Measurements from ENCODE around the gene LGALS3.

LGALS3 gene

DNA sequence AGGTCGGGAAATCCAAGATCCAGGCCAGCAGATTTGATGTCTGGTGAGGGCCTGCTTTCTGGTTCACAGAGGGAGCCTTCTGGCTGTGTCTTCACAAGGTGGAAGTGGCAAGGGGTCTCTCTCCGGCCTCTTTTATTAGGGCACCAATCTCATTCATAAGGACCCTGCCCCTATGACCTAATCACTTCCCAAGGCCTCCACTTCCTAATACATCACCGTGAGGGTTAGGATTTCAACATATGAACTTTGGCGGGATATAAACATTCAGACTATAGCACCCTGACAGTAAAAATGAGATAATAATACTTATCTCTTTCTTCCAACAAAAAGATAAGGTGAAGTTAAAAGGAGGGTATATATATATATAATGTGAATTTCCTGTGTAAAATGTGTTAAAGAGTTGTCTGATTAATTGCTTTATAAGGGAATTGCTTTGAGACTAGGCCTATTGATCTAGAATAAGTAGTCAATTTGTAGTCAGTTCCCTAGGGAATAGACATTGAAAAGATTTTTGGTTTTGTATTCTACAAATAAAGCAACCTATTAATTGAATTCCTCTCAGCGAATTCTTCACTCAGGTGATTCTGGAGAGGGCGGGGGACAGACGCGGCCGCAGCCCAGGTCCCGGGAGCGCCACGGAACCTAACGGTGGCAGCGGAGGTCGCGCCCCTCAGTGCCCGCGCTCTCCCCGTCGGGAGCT lies 516 bp upstream of the LGALS3 start:
- no peak for DNase-seq
- intact Hi-C loops (cut with DNase I), result no loop called here

DNA sequence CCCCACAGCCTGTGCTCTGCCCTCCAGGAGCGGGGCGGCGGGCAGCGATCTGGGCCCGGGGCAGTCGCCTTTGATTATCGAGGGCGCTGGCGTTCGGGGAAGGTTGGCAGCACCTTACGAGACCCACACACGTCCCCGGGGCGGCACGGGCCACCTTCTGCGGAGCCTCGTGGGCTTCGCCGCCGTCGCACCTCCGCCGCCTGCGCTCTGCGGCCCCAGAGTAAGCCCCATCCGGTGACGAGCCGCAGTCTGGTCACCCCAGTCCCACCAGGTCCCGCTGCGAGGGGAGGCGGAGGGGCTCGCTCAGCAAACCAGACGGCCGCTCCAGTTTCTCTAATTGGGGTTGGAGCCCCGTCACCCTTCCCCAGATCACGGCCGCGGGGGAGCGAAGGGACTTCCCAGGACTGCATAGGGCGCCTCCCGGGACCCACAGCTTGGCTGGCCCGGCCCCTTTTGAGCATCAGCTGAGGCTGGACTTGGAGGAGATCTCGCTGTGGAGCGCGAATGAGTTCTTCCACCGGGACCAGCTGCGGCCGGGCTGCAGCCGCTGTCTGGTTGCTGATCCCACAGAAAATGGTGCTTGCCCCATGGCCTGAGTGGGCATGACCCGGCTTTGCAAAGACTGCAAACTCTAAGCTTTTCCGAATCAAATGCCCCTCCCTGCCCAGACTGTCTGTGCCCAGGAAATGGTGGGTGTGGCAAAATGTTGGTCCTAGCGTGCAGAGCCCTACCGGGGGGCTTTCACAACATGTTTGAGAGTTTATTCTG lies 560 bp downstream of the LGALS3 start:
- intact Hi-C loops (cut with DNase I), result no loop called here
- peak in 5 of 10 donors; percentile 21 to 88 (median 75) for DNase-seq

DNA sequence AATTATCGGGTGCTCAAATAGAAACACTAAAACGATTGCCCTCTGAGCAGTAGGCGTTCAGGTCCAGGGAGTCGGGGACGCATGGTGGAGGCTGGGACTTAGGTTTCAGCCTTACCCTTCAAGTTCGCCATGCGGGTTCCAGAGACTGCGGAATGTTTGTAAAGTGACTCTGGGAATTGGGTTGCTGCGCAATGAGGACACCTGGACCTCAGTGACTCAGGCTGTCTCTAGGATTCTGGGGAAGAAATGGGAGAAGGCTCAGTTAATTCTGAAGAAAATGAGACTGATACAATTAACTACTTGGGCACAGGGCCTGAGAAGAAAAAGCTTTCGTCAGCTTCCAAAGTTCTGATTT lies 1.1 kb downstream of the LGALS3 start:
- DNase-seq, result no peak
- intact Hi-C loops (cut with DNase I), result no loop called here

DNA sequence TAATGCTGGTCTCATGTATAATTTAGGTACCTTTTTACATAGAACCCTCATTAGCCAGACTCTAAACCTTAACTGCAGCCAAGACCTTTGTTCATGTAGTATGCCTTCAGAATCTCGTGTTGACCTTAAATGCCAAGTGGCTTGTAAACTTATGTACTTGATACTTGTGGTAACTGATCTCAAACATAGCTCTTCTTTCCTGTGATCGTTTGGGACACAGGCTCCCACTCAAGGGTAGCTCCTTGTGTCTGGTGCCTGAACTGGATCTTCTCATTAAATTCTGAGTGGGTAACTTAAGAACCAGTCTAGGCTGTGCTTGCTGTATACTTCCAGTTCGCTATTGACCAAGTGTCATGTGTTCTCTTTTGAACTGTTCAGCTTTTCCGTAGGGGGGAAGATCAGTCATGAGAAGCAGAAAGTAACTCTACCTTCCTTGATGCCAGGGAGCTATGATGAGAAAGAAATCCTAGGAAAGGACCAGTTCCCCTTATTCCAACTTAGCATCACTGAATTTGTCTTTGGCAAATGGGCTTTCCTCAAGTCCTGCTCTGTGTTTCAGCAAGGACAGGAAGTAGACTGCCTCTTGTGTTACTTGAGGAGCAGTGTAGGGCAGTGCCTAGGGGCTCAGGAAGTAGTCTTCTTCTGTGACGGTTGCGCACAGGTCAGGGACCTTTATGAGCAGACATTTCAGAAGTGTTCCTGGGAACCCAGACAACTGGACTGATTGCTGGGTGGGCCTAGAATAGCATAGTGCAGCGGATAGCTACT lies 2.5 kb downstream of the LGALS3 start:
- DNase-seq, result no peak
- intact Hi-C loops (cut with DNase I), result no loop called here

DNA sequence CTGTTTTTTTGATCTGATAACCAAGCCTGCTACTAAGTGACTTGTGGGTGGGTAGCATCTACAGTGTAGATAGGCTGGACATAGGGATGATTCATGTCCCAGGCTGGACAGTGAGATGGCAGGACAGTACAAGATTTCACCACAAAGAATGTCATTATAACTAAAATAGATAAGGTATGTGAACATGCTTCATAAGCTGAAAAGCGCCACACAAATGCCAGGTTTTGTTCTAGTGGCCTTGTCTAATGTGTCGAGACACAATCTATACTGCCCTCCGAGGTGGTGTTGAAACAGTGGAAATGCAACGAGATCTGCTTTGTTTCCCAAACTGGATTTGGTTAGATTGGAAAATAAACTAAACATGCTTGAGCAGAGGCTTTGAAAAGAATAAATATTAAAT lies 4.4 kb downstream of the LGALS3 start:
- no peak for DNase-seq
- intact Hi-C loops (cut with DNase I), result no loop called here

DNA sequence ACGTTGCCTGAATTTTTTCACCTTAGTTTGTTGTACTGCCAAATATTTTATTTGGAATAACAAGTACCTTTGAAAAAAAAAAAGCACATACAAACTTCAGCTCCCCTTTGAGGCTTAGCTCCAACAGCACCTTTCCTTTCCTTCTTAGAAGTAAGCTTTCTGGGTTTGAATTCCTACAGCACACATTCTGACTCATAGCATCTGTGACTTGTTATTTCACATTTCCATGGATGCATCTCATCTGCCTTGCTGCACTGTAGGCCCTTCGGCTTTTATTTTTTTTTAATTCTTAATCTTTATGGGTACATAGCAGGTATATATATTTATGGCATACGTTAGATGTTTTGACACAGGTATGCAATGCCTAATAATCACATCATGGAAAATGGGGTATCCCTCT lies 7.2 kb downstream of the LGALS3 start:
- intact Hi-C loops (cut with DNase I), result no loop called here
- no peak for DNase-seq

DNA sequence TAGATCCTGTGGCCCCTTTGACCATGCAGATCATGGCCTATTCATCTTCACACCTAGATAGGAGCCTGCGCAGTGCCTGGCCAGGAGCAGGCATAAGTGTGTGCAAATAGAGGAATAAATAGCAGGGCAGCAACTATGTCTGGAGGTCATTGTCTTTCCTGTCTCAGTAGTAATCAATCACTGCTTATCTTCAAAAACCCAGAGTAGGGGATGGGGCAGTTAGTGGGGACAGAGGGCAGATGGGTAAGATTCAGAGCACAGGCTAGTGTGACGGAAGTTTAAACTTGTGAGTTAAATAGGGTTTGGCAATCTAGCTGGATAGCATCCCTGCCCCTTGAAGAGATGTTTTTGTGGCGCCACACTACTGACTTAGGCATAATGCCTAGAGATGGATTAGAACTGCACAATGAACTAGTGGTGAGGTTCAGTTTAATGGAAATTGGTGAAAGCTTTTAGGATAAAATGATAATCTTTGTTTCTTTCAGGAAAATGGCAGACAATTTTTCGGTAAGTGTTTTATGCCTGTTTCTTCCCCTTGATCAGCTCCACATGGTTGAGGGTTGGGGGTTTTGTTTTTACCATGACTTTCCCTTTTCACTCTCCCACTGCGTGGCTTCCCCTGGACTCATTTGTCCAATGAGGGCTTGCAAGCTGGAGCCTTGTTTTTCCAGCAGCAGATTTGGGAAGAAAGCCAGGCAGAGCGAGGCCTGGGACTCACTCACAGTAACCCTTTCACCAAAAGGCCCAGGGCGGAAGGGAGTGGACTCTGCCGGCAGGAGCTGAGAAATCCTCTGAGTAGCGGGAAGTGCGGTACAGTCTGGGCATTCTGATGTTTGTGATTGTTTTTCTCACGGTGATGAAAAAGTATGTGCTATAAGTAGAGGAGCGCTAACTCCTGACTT lies 8.1 kb downstream of the LGALS3 start:
- peak; percentile 41 to 92 (median 60) for DNase-seq
- intact Hi-C loops (cut with DNase I), result no loop called here

DNA sequence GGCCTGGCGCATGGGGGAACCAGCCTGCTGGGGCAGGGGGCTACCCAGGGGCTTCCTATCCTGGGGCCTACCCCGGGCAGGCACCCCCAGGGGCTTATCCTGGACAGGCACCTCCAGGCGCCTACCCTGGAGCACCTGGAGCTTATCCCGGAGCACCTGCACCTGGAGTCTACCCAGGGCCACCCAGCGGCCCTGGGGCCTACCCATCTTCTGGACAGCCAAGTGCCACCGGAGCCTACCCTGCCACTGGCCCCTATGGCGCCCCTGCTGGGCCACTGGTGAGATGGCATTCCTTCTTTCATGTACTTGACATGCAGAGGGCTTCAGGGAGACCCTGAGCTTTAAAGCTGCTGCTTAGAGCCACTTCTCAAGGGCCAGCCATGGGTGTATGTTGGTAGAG lies 9.0 kb downstream of the LGALS3 start:
- intact Hi-C loops (cut with DNase I), result no loop called here
- DNase-seq, result no peak

DNA sequence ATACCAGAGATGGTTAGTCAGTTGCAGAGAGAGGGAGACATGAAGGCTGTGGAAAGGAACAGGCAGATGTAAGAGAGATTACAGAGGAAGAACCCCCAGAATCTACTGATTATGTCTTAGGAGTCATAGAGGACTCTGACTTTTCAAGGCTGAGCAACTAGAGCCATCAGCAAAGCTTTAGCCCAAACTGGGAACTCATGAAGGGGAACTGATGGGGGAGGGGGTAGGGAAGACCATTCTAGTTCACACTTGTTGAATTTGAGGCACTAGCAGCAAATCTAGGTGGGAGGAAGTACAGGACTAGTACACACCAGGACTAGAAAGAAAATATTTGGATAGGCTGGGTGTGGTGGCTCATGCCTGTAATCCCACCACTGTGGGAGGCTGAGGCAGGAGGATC lies 10.1 kb downstream of the LGALS3 start:
- intact Hi-C loops (cut with DNase I), result no loop called here

DNA sequence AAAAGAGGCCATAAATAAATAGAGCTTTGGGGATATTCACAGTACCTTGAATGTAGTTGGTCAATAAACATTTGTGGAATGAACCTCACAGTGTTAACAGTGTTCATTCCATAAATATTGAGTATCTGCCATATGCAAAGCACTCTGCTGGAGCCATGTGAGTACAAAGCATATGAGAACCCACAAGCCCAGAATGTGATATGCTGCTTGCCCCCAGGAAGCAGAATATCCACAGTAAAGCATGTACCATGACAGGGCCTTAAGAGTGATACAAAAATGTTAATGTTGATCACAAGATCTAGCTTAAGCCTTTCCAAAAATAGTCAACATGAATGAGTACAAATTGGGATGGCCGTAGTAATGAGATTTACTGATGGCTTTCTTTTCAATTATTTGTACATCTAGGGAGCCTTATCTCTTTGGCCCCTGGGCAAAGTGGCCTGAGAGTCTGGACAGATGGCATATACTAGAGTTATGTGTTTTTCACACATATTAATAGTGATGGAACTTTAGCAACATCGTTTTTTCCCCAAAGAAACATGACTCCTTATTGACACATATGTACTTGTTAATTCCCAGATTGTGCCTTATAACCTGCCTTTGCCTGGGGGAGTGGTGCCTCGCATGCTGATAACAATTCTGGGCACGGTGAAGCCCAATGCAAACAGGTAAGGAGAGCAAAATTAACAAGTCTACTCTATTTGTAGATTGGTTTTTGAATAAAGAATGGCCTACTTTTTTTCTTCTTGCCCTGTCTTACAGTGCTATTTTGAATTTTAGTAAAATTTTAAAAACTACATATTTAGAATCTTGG lies 10.9 kb downstream of the LGALS3 start:
- intact Hi-C loops (cut with DNase I), result no loop called here
- DNase-seq, result no peak

More for the DNA sequence above, 10.1 kb downstream of the LGALS3 start:
- no peak for DNase-seq

DNA sequence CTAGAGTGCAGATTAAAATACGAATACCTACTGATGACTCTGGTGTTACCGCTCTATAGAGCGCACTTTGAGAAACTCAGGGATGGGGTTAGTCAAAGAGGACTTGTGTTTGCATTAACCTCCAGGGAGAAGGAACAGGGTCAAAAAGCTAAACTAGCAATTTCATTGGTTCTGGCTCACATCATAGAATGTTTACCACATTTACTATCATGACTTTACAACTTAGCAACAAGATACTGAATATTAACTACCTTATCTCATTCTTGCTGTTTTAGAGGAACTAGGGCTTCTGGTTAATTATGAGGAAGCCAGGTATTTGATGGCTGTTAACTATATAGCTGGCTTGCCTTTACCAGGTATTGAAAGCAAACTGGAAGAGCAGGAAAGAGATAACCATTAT lies 12.8 kb downstream of the LGALS3 start:
- intact Hi-C loops (cut with DNase I), result no loop called here
- DNase-seq, result no peak

DNA sequence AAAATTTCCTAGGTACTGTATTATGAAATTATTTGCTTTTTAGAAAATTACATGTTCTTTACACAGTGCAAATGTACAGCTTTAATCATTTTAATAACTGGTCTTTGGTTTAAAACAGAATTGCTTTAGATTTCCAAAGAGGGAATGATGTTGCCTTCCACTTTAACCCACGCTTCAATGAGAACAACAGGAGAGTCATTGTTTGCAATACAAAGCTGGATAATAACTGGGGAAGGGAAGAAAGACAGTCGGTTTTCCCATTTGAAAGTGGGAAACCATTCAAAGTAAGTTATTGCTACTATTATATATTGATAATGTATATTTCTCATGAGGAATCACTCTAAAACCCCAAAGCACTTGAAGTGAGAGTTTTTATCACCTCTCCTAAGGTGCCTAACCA lies 13.4 kb downstream of the LGALS3 start:
- intact Hi-C loops (cut with DNase I), result no loop called here
- no peak for DNase-seq

DNA sequence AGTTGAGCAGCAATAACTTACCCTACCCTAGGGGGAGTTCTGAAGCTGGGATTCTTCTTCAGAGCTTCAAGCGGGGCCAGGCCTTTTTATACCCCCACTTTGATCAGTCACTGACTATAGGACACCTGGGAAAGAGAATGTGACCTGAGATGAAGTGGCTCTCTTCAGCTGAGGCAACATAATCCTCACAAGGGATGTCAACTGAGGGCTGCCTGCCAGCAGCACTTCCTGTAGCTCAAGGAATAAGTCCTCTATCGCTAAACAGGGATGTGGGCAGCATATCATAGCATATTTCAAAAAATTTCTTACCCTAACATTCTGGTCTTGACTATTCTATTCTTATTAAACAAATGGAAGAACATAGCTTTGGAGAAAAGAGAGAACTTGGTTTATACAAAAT lies 17.4 kb downstream of the LGALS3 start:
- DNase-seq, result no peak

DNA sequence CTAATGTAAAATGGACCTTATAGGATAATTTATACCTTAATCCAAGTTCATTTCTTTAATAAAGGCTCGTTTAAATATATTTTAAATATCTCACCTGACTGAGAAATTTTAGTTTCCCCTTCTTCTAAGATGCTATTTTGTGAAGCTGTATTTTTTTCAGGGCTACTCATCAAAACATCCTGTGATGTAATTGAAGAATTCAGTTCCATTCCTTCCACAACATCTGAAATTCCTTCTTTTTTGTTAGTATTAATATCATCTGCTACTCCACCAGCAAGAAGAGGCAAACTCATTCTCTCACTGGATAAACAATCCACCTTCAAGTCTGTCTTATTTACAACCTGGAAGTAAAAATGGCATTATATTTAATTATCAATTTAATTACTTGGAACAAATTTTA lies 22.5 kb downstream of the LGALS3 start:
- intact Hi-C loops (cut with DNase I), result no loop called here
- no peak for DNase-seq

More for the DNA sequence above, 17.4 kb downstream of the LGALS3 start:
- intact Hi-C loops (cut with DNase I), result no loop called here

DNA sequence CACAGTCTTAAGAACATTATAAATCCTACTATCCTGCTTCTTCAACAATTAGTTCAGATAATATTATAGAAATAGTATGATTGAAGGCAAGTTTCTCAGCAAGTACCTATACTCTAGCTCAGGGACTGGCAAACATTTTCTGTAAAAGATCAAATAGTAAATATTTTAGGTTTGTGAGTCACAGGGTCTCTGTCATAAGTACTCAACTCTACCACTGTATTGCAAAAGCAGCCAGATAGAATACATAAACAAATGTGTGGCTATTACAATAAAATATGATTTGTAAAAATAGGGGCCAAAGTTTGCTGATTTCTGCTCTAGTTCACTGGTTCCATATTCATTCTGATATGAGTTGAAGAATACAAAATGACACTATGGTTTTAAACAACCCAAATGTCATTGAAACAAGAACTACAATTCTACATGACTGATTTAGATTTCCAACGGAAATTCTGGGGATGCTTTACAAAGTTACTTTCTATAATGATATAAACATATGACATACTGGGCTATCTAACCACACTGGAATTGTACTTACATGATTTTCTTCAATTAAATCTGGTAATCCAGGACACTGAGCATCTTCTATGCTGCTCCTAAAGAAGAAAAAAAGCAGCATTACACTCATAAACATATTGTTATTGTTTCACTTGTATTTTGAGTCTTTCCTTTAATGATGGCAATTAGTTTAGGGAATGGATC lies 23.2 kb downstream of the LGALS3 start:
- intact Hi-C loops (cut with DNase I), result no loop called here
- no peak for DNase-seq

DNA sequence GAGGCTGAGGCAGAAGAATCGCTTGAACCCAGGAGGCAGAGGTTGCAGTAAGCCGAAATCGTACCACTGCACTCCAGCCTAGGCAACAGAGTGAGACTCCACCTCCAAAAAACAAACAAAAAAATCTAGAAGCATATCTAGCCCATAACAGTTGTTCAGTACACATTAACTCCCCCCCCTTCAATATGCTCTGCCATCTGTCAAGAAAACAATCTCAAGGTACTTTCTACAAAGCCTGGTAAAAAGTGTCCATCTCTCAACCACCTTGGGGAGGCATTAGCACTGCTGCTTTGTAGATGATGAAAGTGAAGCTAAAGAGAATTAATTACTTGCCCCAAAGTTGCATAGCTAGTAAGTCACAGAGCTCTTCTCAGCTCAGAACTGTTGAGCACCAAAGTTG lies 24.9 kb downstream of the LGALS3 start:
- intact Hi-C loops (cut with DNase I), result no loop called here
- DNase-seq, result no peak

DNA sequence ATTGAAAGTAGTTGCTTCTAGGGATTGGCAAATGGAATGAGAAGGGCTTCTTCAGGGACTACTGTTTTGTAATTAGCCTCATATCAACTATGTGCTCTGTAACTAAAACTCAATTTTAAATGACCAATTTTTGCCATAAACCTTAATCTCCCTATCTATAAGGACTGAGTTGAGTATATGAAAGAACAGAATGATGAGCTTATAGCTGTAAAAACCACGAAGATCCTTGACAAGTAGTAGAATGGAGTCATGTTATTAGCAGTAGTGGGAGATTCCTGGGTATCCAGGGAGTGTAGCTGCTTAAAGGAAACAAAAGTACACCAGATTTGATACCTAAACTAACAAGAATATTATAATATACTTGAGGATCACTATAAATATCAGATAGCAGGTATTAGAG lies 28.0 kb downstream of the LGALS3 start:
- intact Hi-C loops (cut with DNase I), result no loop called here
- DNase-seq, result no peak

DNA sequence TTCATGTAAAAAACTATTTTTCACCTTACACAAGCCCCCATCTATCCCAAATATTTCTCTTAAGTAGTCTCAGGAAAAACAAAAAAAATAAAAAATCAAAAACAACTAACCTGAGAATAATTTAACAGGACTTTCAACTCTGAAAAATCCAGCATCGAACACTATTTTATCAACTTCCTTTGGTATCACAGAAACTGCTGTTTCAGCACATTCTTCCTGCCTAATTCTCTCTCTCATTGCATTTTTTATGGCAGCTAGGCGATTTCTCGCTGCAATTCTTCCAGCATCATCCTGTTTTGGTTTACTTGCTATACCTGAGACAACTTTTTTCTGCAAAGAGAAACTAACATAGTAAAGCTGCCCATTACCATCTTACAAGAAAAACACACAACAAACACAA lies 29.4 kb downstream of the LGALS3 start:
- intact Hi-C loops (cut with DNase I), result no loop called here
- no peak for DNase-seq

DNA sequence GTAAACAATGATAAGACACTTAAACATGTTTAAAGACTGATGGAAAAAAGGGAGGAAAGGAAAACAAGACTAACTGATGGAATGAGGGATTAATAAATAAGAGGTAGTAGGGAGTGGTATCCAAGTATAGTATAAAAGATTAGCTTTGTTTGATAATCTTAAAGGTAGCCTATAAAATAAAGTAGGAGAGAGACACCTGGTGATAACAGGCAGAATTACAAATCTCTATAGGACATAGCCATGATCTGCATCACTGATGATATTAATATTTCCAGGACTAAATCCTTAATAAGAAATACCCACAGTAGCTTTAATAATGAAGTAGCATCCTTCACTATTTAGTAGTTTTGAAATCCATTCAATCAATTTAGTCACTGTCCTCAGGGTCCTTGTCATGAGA lies 31.9 kb downstream of the LGALS3 start:
- intact Hi-C loops (cut with DNase I), result loop anchor here (1.0 kb wide), 1 partner anchor 72 kb away; no protein-coding TSS in a partner anchor

More for the DNA sequence above, 31.9 kb downstream of the LGALS3 start:
- DNase-seq, result no peak
